H1 (cell line): ENCODE measurements around the gene RELN.

Source experiments
- CTCF ChIP-seq, 3 experiments: IDR thresholded peaks; 1 replicate in 2 of 3; 2 replicates in 1 of 3; pipeline versions ENCODE4 v1.5.1 to v1.6.1; 2011; ENCODE audit warnings: low read length in 3 of 3, mild to moderate bottlenecking in 3 of 3, inconsistent platforms in 2 of 3, low read depth in 1 of 3, moderate library complexity in 1 of 3; ENCODE audit not compliant: insufficient read depth in 1 of 3; ENCODE audit errors: control extremely low read depth in 1 of 3
- POLR2A ChIP-seq, 2 experiments: IDR thresholded peaks; 1 replicate in 1 of 2; 2 replicates in 1 of 2; pipeline ENCODE4 v1.6.1; 2011; ENCODE audit warnings: low read depth in 2 of 2, low read length in 2 of 2, mild to moderate bottlenecking in 2 of 2; ENCODE audit errors: control extremely low read depth in 1 of 2
- POLR2AphosphoS5 ChIP-seq: IDR thresholded peaks from 2 replicates; pipeline ENCODE4 v1.6.1; 2011; ENCODE audit warnings: low read depth, low read length
- RNF2 ChIP-seq: fragments of 200-900, 300-1000 bp; sonication (generic); IDR thresholded peaks from 2 replicates; pipeline ENCODE4 v1.7.1; 2016; ENCODE audit warnings: borderline replicate concordance, low read depth, mild to moderate bottlenecking, antibody characterized with exemption, low read length; ENCODE audit not compliant: poor library complexity, severe bottlenecking; ENCODE audit errors: missing control alignments
- SRF ChIP-seq: IDR thresholded peaks from 2 replicates; pipeline ENCODE4 v1.6.1; 2011; ENCODE audit warnings: mild to moderate bottlenecking, low read depth, low read length, moderate library complexity
- TCF12 ChIP-seq: IDR thresholded peaks from 2 replicates; pipeline ENCODE4 v1.6.1; 2011; ENCODE audit warnings: low read depth, mild to moderate bottlenecking, low read length
- TEAD4 ChIP-seq: IDR thresholded peaks from 2 replicates; pipeline ENCODE4 v1.6.1; 2012; ENCODE audit warnings: low read depth, low read length, inconsistent platforms, mixed read lengths

GRCh38 chr7:103995554-103995953, 6.1 kb upstream of the RELN start:
- TF ChIP-seq CTCF (IDR thresholded peaks at IDR 0.05; ENCODE audit: control extremely low read depth in 1 of 3, insufficient read depth in 1 of 3, low read depth in 1 of 3, low read length in 3 of 3) (no peak), TCF12 (no peak), POLR2A (IDR thresholded peaks at IDR 0.05; ENCODE audit: control extremely low read depth in 1 of 2, low read depth in 2 of 2, low read length in 2 of 2) (no peak), SRF (no peak), RNF2 (no peak), TEAD4 (no peak), POLR2AphosphoS5 (no peak)
